Uterus (tissue), 2 donors: ENCODE results near the gene VARS1.

ENCODE experiments used
- CTCF ChIP-seq, 4 experiments: fragments of 200-600 bp in 2 of 4; fragments of 450-650 bp in 2 of 4; sonication (generic) in 2 of 4; IDR thresholded peaks; one replicate each; pipeline ENCODE4 v1.5.1; 2016 to 2019; ENCODE audit warnings: antibody characterized with exemption in 4 of 4, mild to moderate bottlenecking in 2 of 4, moderate library complexity in 1 of 4
- POLR2A ChIP-seq, 2 donors: fragments of 450-650 bp; IDR thresholded peaks; one replicate each; pipeline ENCODE4 v1.6.1; 2016; ENCODE audit warnings: antibody characterized with exemption in 2 of 2, mild to moderate bottlenecking in 1 of 2, moderate library complexity in 1 of 2

- TF ChIP-seq CTCF (IDR thresholded peaks at IDR 0.05): no peak
- no peak for TF ChIP-seq POLR2A (IDR thresholded peaks at IDR 0.05)
Observed at GRCh38 chr6:31811645-31812044, 16.1 kb upstream of the VARS1 start.
